ENCODE results near the gene TNFRSF25. TPM values are rescaled to one million over a fixed set of nuclear protein-coding genes. Genes with fewer than 3 reads are reported as not detected.

The TNFRSF25 gene
- total RNA-seq, 6 experiments from 2014 or later, result 1.8 to 3.2 (median 2.7) TPM

GRCh38 chr1:6467744-6468688 lies 2.0 kb upstream of the TNFRSF25 start:
- DNase-seq, result no peak
- no peak overlapping the region for H3K27ac Mint-ChIP-seq
- H3K36me3 Mint-ChIP-seq (ENCODE audit: low read depth), result no peaks in the 10 kb centered on the region
- H3K27me3 Mint-ChIP-seq (ENCODE audit: insufficient read depth), result peaks cover 4% of the 10 kb centered on the region
- H3K9me3 Mint-ChIP-seq, result no peaks in the 10 kb centered on the region
- no peak for TF ChIP-seq CTCF (IDR thresholded peaks at IDR 0.05)
- no peaks in the 10 kb centered on the region for H3K4me1 Mint-ChIP-seq (ENCODE audit: low read depth)
- H3K4me3 Mint-ChIP-seq, result no peak overlapping the region

GRCh38 chr1:6467224-6467623 lies 1.3 kb upstream of the TNFRSF25 start:
- peaks cover 6% of the 10 kb centered on the region for H3K27me3 Mint-ChIP-seq (ENCODE audit: insufficient read depth)

GRCh38 chr1:6466751-6467150 lies 778 bp upstream of the TNFRSF25 start:
- no peak overlapping the region for H3K4me3 Mint-ChIP-seq
- H3K36me3 Mint-ChIP-seq (ENCODE audit: low read depth), result peaks cover 7% of the 10 kb centered on the region
- H3K4me1 Mint-ChIP-seq (ENCODE audit: low read depth), result no peaks in the 10 kb centered on the region
- peaks cover 4% of the 10 kb centered on the region; the same call in 1 of the 2 replicates for H3K27me3 Mint-ChIP-seq (ENCODE audit: insufficient read depth)
- no peak for TF ChIP-seq CTCF (IDR thresholded peaks at IDR 0.05)
- no peaks in the 10 kb centered on the region for H3K9me3 Mint-ChIP-seq
- DNase-seq, result no peak
- no peak overlapping the region for H3K27ac Mint-ChIP-seq

More at GRCh38 chr1:6467224-6467623, 1.3 kb upstream of the TNFRSF25 start:
- Mint-ChIP-seq H3K9me3 (no peaks in the 10 kb centered on the region), H3K36me3 (ENCODE audit: low read depth) (peaks cover 5% of the 10 kb centered on the region), H3K27ac (no peak overlapping the region), H3K4me3 (no peak overlapping the region), H3K4me1 (ENCODE audit: low read depth) (no peaks in the 10 kb centered on the region)
- no peak for TF ChIP-seq CTCF (IDR thresholded peaks at IDR 0.05)
- no peak for DNase-seq

GRCh38 chr1:6465461-6466005 lies 440 bp downstream of the TNFRSF25 start:
- peaks cover 7% of the 10 kb centered on the region for H3K36me3 Mint-ChIP-seq (ENCODE audit: low read depth)
- H3K27ac Mint-ChIP-seq, result no peak overlapping the region
- peaks cover 4% of the 10 kb centered on the region; the same call in 1 of the 2 replicates for H3K27me3 Mint-ChIP-seq (ENCODE audit: insufficient read depth)
- H3K4me3 Mint-ChIP-seq, result no peak overlapping the region
- no peaks in the 10 kb centered on the region for H3K4me1 Mint-ChIP-seq (ENCODE audit: low read depth)
- DNase-seq, result no peak
- H3K9me3 Mint-ChIP-seq, result no peaks in the 10 kb centered on the region
- TF ChIP-seq CTCF (IDR thresholded peaks at IDR 0.05), result no peak

GRCh38 chr1:6464915-6465314 lies 1.1 kb downstream of the TNFRSF25 start:
- no peaks in the 10 kb centered on the region for H3K9me3 Mint-ChIP-seq
- no peak for TF ChIP-seq CTCF (IDR thresholded peaks at IDR 0.05)
- H3K27ac Mint-ChIP-seq, result no peak overlapping the region
- peaks cover 7% of the 10 kb centered on the region for H3K36me3 Mint-ChIP-seq (ENCODE audit: low read depth)
- H3K27me3 Mint-ChIP-seq (ENCODE audit: insufficient read depth), result peaks cover 7% of the 10 kb centered on the region; the same call in 1 of the 2 replicates
- DNase-seq, result no peak
- H3K4me3 Mint-ChIP-seq, result no peak overlapping the region
- H3K4me1 Mint-ChIP-seq (ENCODE audit: low read depth), result no peaks in the 10 kb centered on the region

Measured in HFFc6 (cell line).